GM18502 (cell line): Measurements from ENCODE around the gene MTM1.

Experiments
- ATAC-seq: cut with Tn5 transposase; IDR thresholded peaks from one replicate; pipeline ENCODE4 v1.9.1; 2021; ENCODE audit warnings: mild to moderate bottlenecking; ENCODE audit not compliant: unreplicated experiment, poor library complexity

Gene MTM1

GRCh38 chrX:150568320-150569154 is at the start of gene MTM1:
Gene MTM1 (plus strand): TSS chrX:150568621. CDS start chrX:150592615, 23,994 bp downstream.
- ATAC-seq: peak; percentile 94

- ATAC-seq: no peak
Measured at GRCh38 chrX:150522494-150522893, 45.9 kb upstream of the MTM1 start.

GRCh38 chrX:150525061-150525919 is 43.1 kb upstream of the MTM1 start:
- ATAC-seq: no peak

- no peak for ATAC-seq
Measured at GRCh38 chrX:150526692-150527091, 41.7 kb upstream of the MTM1 start.

- ATAC-seq: no peak
Measured at GRCh38 chrX:150527108-150527507, 41.3 kb upstream of the MTM1 start.

GRCh38 chrX:150529587-150529986 is 38.8 kb upstream of the MTM1 start:
- no peak for ATAC-seq

GRCh38 chrX:150530821-150531220 is 37.6 kb upstream of the MTM1 start:
- ATAC-seq: no peak

GRCh38 chrX:150531467-150531866 is 37.0 kb upstream of the MTM1 start:
- no peak for ATAC-seq

- no peak for ATAC-seq
Measured at GRCh38 chrX:150533863-150534262, 34.6 kb upstream of the MTM1 start.

GRCh38 chrX:150536455-150537116 is 31.8 kb upstream of the MTM1 start:
- ATAC-seq: no peak

GRCh38 chrX:150537851-150538250 is 30.6 kb upstream of the MTM1 start:
- ATAC-seq: no peak

- ATAC-seq: no peak
Measured at GRCh38 chrX:150540965-150541364, 27.5 kb upstream of the MTM1 start.

- peak; percentile 15 for ATAC-seq
Measured at GRCh38 chrX:150542846-150543229, 25.6 kb upstream of the MTM1 start.

- ATAC-seq: peak; percentile 50
Measured at GRCh38 chrX:150543230-150544155, 24.9 kb upstream of the MTM1 start.

- no peak for ATAC-seq
Measured at GRCh38 chrX:150544222-150544787, 24.1 kb upstream of the MTM1 start.

- no peak for ATAC-seq
Measured at GRCh38 chrX:150544835-150545770, 23.3 kb upstream of the MTM1 start.

GRCh38 chrX:150546711-150547153 is 21.7 kb upstream of the MTM1 start:
- no peak for ATAC-seq

GRCh38 chrX:150547375-150548115 is 20.9 kb upstream of the MTM1 start:
- peak; percentile 70 for ATAC-seq
